SK-N-MC (cell line): Measurements from ENCODE around the gene CROCC.
A peak's percentile ranks its signal among the peaks of the same experiment; 100 is the strongest.
"Not testable (repeated sequence)": the region's sequence is repeated elsewhere in the genome, so short reads cannot be mapped to it uniquely, and the experiment has no call there.

ENCODE experiments used
- DNase-seq: peaks from one replicate; pipeline ENCODE4 v3.0.0-alpha.2; 2011; ENCODE audit warnings: low read depth, low spot score
- H3K27ac ChIP-seq: fragments of 200-600 bp; sonication (generic); 2 replicates; pipeline ENCODE4 v1.5.1; 2016; ENCODE audit warnings: mixed run types
- H3K36me3 ChIP-seq: fragments of 200-600 bp; sonication (generic); 2 replicates; pipeline ENCODE4 v1.6.1; 2017; ENCODE audit warnings: antibody characterized with exemption, low read length, mixed read lengths; ENCODE audit not compliant: insufficient read depth
- H3K4me3 ChIP-seq: fragments of 200-600 bp; sonication (generic); 2 replicates; pipeline ENCODE4 v1.5.1; 2016
- H3K9ac ChIP-seq: fragments of 200-600 bp; sonication (generic); 2 replicates; pipeline ENCODE4 v1.8.0; 2017; ENCODE audit warnings: mixed run types, mixed read lengths; ENCODE audit not compliant: insufficient read length
- H3K9me3 ChIP-seq: fragments of 200-600 bp; sonication (generic); 2 replicates; pipeline ENCODE4 v1.6.1; 2017; ENCODE audit warnings: low read depth, mild to moderate bottlenecking, antibody characterized with exemption, low read length, moderate library complexity, mixed read lengths
- EZH2 ChIP-seq: fragments of 200-600 bp; sonication (generic); IDR thresholded peaks from one replicate; pipeline ENCODE4 v1.6.1; 2017; ENCODE audit warnings: antibody characterized with exemption
- FOXP2 ChIP-seq: optimal IDR thresholded peaks from 2 replicates; pipeline ENCODE3; 2011; ENCODE audit warnings: mild to moderate bottlenecking, moderate library complexity; ENCODE audit not compliant: insufficient read depth; ENCODE audit errors: extremely low read length, control extremely low read depth
- POLR2AphosphoS5 ChIP-seq: IDR thresholded peaks from 2 replicates; pipeline ENCODE4 v1.6.1; 2012; ENCODE audit warnings: mild to moderate bottlenecking, low read depth, low read length, borderline replicate concordance

CROCC gene

GRCh38 chr1:16896316-16897055 is 25.2 kb upstream of the CROCC start:
- peak overlapping the region; percentile 75 for H3K27ac ChIP-seq
- TF ChIP-seq POLR2AphosphoS5, result peak; percentile 85
- peak overlapping the region; percentile 75 for H3K4me3 ChIP-seq
- not testable (repeated sequence) for H3K36me3 ChIP-seq, DNase-seq, H3K9ac ChIP-seq, H3K9me3 ChIP-seq

GRCh38 chr1:16897653-16898052 is 24.1 kb upstream of the CROCC start:
- H3K4me3 ChIP-seq, H3K9me3 ChIP-seq, DNase-seq, H3K36me3 ChIP-seq, H3K9ac ChIP-seq: not testable (repeated sequence)
- H3K27ac ChIP-seq, result 0 out of 2 replicates have a peak overlapping the region, but pooled peaks have one; percentile 25

- H3K9me3 ChIP-seq, H3K36me3 ChIP-seq, H3K4me3 ChIP-seq, DNase-seq: not testable (repeated sequence)
- Histone ChIP-seq H3K27ac (peak overlapping the region; percentile 3), H3K9ac (peak overlapping the region; percentile 53)
These were observed 23.4 kb upstream of the CROCC start for GRCh38 chr1:16898298-16898697.

GRCh38 chr1:16899020-16899419 is 22.7 kb upstream of the CROCC start:
- Histone ChIP-seq H3K9ac (peak overlapping the region; percentile 53), H3K27ac (peak overlapping the region; percentile 3; the same call in 1 of the 2 replicates)
- H3K36me3 ChIP-seq, H3K9me3 ChIP-seq, DNase-seq, H3K4me3 ChIP-seq: not testable (repeated sequence)

GRCh38 chr1:16900751-16901150 is 21.0 kb upstream of the CROCC start:
- Histone ChIP-seq H3K27ac (no peak overlapping the region), H3K9me3 (no peaks in the 10 kb centered on the region), H3K4me3 (no peak overlapping the region), H3K36me3 (no peaks in the 10 kb centered on the region), H3K9ac (no peak overlapping the region)
- DNase-seq, result no peak
- no peak for TF ChIP-seq EZH2

- not testable (repeated sequence) for H3K9ac ChIP-seq, DNase-seq, H3K27ac ChIP-seq, H3K9me3 ChIP-seq, H3K36me3 ChIP-seq, H3K4me3 ChIP-seq
These were observed 20.4 kb upstream of the CROCC start for GRCh38 chr1:16901371-16901770.

- peak overlapping the region; percentile 61 for H3K9ac ChIP-seq
- TF ChIP-seq EZH2 (no peak), POLR2AphosphoS5 (no peak), FOXP2 (no peak)
- no peak overlapping the region for H3K4me3 ChIP-seq
- DNase-seq, result no peak
- no peaks in the 10 kb centered on the region for H3K9me3 ChIP-seq
- H3K36me3 ChIP-seq, result no peaks in the 10 kb centered on the region
- peak overlapping the region; percentile 98 for H3K27ac ChIP-seq
These were observed 18.7 kb upstream of the CROCC start for GRCh38 chr1:16903054-16903453.

GRCh38 chr1:16903458-16903796 is 18.3 kb upstream of the CROCC start:
- H3K9ac ChIP-seq, result peak overlapping the region; percentile 61
- H3K4me3 ChIP-seq, result peak overlapping the region; percentile 56
- H3K27ac ChIP-seq, result peak overlapping the region; percentile 98
- H3K9me3 ChIP-seq, result no peaks in the 10 kb centered on the region
- no peaks in the 10 kb centered on the region for H3K36me3 ChIP-seq
- no peak for DNase-seq
- TF ChIP-seq FOXP2 (no peak), EZH2 (no peak), POLR2AphosphoS5 (no peak)

- TF ChIP-seq FOXP2, result peak; percentile 66
- TF ChIP-seq POLR2AphosphoS5, result peak; percentile 90
- TF ChIP-seq EZH2, result no peak
- H3K9ac ChIP-seq, result peak overlapping the region; percentile 96
- peak overlapping the region; percentile 88 for H3K4me3 ChIP-seq
These were observed 17.1 kb upstream of the CROCC start for GRCh38 chr1:16904560-16905109.

More at GRCh38 chr1:16904560-16905109, 17.1 kb upstream of the CROCC start:
- Histone ChIP-seq H3K27ac (peak overlapping the region; percentile 98), H3K36me3 (no peaks in the 10 kb centered on the region), H3K9me3 (no peaks in the 10 kb centered on the region)
- DNase-seq, result peak; percentile 98
